Mucosa of descending colon (tissue), 3 donors: ENCODE results near the gene NTF3. TPM values are rescaled to one million over a fixed set of nuclear protein-coding genes. Genes with fewer than 3 reads are reported as not detected.

Source experiments
- ATAC-seq: fragments of 200-7000 bp; cut with Tn5 transposase; one replicate; pipeline ENCODE4 v1.9.1; 2020; ENCODE audit warnings: mild to moderate bottlenecking, moderate library complexity
- DNase-seq, 3 donors: peaks; one replicate each; pipeline ENCODE4 v3.0.0-alpha.2; 2020
- H3K36me3 ChIP-seq: fragments of 200-600 bp; one replicate; pipeline ENCODE4 v1.8.0; 2021; ENCODE audit warnings: low read depth, mild to moderate bottlenecking
- H3K4me1 ChIP-seq: fragments of 200-600 bp; one replicate; pipeline ENCODE4 v1.8.0; 2021; ENCODE audit warnings: low read depth, mild to moderate bottlenecking
- H3K4me3 ChIP-seq: fragments of 200-600 bp; one replicate; pipeline ENCODE4 v1.8.0; 2021; ENCODE audit warnings: mild to moderate bottlenecking
- H3K9me3 ChIP-seq: fragments of 200-600 bp; one replicate; pipeline ENCODE4 v1.8.0; 2021; ENCODE audit warnings: mild to moderate bottlenecking
- CTCF ChIP-seq: fragments of 200-600 bp; IDR thresholded peaks from one replicate; pipeline ENCODE4 v1.8.0; 2022; ENCODE audit warnings: antibody characterized with exemption, mild to moderate bottlenecking
- intact Hi-C, 2 donors: fragments of 100-400 bp; cut with DNase I in 1 of 2; cut with micrococcal nuclease in 1 of 2; formaldehyde crosslinking; loops; one replicate each; pipeline versions ENCODE4 v1.11.0 to v1.11.1; 2022; cut with DNase I, micrococcal nuclease
- total RNA-seq, 3 donors: library from RNA; stranded (reverse); fragmentation: NEBNext Ultra II Directional in 2 of 3; extraction: Animal tissue kit (Norgen Biotek cat#: 25700) in 2 of 3; gene quantifications; one replicate each; pipeline versions ENCODE4 v1.2.1 to v1.2.4, GENCODE V29; 2021 to 2023
- donor health status: DM: no; HTN: no; CAD: no; lungs with moderate emphysema.
- donor health status: DM: no; HTN: no; CAD: no.
- donor health status: DM: no; HTN: yes; CAD: no.

Gene NTF3
- total RNA-seq, 3 donors from 2014 or later = 0.58 to 1.4 (median 1.4) TPM

- peak; percentile 16 for TF ChIP-seq CTCF
- ATAC-seq (peak; percentile 48), DNase-seq (peak in 1 of 3 donors; percentile 72)
- Histone ChIP-seq H3K36me3 (no peaks in the 10 kb centered on the region), H3K4me3 (no peak overlapping the region), H3K4me1 (peaks cover 6% of the 10 kb centered on the region), H3K9me3 (no peaks in the 10 kb centered on the region)
- intact Hi-C loops = no loop called here
Observed at GRCh38 chr12:5442251-5443006, 10.5 kb downstream of the NTF3 start.

- Histone ChIP-seq H3K9me3 (no peaks in the 10 kb centered on the region), H3K4me3 (no peak overlapping the region), H3K36me3 (no peaks in the 10 kb centered on the region), H3K4me1 (peaks cover 3% of the 10 kb centered on the region)
- no peak for TF ChIP-seq CTCF
- intact Hi-C loops = no loop called here
- ATAC-seq (no peak), DNase-seq (no peak)
Observed at GRCh38 chr12:5444520-5444919, 12.6 kb downstream of the NTF3 start.

- Histone ChIP-seq H3K4me1 (peaks cover 2% of the 10 kb centered on the region), H3K4me3 (no peak overlapping the region), H3K36me3 (no peaks in the 10 kb centered on the region), H3K9me3 (no peaks in the 10 kb centered on the region)
- DNase-seq = no peak
- TF ChIP-seq CTCF = no peak
- intact Hi-C loops = no loop called here
- no peak for ATAC-seq
Observed at GRCh38 chr12:5447320-5447719, 15.4 kb downstream of the NTF3 start.

- Histone ChIP-seq H3K4me3 (no peak overlapping the region), H3K9me3 (no peaks in the 10 kb centered on the region), H3K4me1 (no peaks in the 10 kb centered on the region), H3K36me3 (no peaks in the 10 kb centered on the region)
- no peak for DNase-seq
- TF ChIP-seq CTCF = no peak
- ATAC-seq = no peak
- intact Hi-C loops = no loop called here
Observed at GRCh38 chr12:5451251-5451650, 19.3 kb downstream of the NTF3 start.

- Histone ChIP-seq H3K4me1 (no peaks in the 10 kb centered on the region), H3K36me3 (no peaks in the 10 kb centered on the region), H3K4me3 (no peak overlapping the region), H3K9me3 (no peaks in the 10 kb centered on the region)
- DNase-seq (no peak), ATAC-seq (no peak)
- intact Hi-C loops = no loop called here
- no peak for TF ChIP-seq CTCF
Observed at GRCh38 chr12:5452569-5452968, 20.7 kb downstream of the NTF3 start.
